Thymus (tissue), 11 donors: ENCODE data around the gene CRMP1. TPM values are rescaled to one million over a fixed set of nuclear protein-coding genes. Genes with fewer than 3 reads are reported as not detected.
A peak's percentile ranks its signal among the peaks of the same experiment; 100 is the strongest.

Experiments
- DNase-seq, 9 donors: peaks; one replicate each; pipeline ENCODE4 v3.0.0-alpha.2; 2013; ENCODE audit warnings: low spot score in 9 of 9, low read depth in 6 of 9, missing footprints in 1 of 9
- H3K27ac ChIP-seq, 2 donors: one replicate each; pipeline ENCODE4 v1.5.1; 2013; ENCODE audit warnings: control low read depth in 1 of 2, low read depth in 1 of 2, low read length in 1 of 2, mild to moderate bottlenecking in 1 of 2, moderate library complexity in 1 of 2
- H3K27me3 ChIP-seq, 2 donors: one replicate each; pipeline ENCODE4 v1.5.1; 2013; ENCODE audit warnings: low read length in 1 of 2; ENCODE audit not compliant: control insufficient read depth in 2 of 2, insufficient read depth in 1 of 2
- H3K36me3 ChIP-seq, 2 donors: one replicate each; pipeline ENCODE4 v1.5.1; 2013; ENCODE audit warnings: low read length in 1 of 2, mild to moderate bottlenecking in 1 of 2, moderate library complexity in 1 of 2; ENCODE audit not compliant: control insufficient read depth in 2 of 2, insufficient read depth in 2 of 2
- H3K4me1 ChIP-seq, 2 donors: one replicate each; pipeline ENCODE4 v1.5.1; 2013; ENCODE audit warnings: low read length in 2 of 2; ENCODE audit not compliant: control insufficient read depth in 2 of 2, insufficient read depth in 2 of 2
- H3K4me3 ChIP-seq, 2 donors: one replicate each; pipeline ENCODE4 v1.5.1; 2013; ENCODE audit warnings: low read length in 2 of 2, control low read depth in 1 of 2, mild to moderate bottlenecking in 1 of 2
- H3K9me3 ChIP-seq, 2 donors: one replicate each; pipeline ENCODE4 v1.5.1; 2013; ENCODE audit warnings: low read length in 1 of 2, mild to moderate bottlenecking in 1 of 2; ENCODE audit not compliant: control insufficient read depth in 2 of 2, insufficient read depth in 1 of 2
- WGBS: extraction: QIAGEN DNeasy Blood & Tissue Kit; methylation state at CpG from one replicate; pipeline ENCODE4 v1.1.7; 2013; 5-methylcytosine and 5-hydroxymethylcytosine counted together
- polyA plus RNA-seq: library from polyadenylated mRNA; stranded (reverse); fragments of 200-250 nt; gene quantifications from one replicate; pipeline ENCODE4 v1.2.3, GENCODE V29; 2013
- total RNA-seq: library from RNA; stranded (reverse); fragments of 120-200 nt; gene quantifications from one replicate; pipeline ENCODE4 v1.2.4, GENCODE V29; 2013
- donor health status: healthy.

Gene CRMP1
- total and polyA plus RNA-seq, 2 donors = 1.7 to 7.0 TPM

- Histone ChIP-seq H3K4me1 (no peaks in the 10 kb centered on the region), H3K4me3 (no peak overlapping the region), H3K36me3 (no peaks in the 10 kb centered on the region), H3K27ac (no peak overlapping the region), H3K9me3 (no peaks in the 10 kb centered on the region), H3K27me3 (no peaks in the 10 kb centered on the region)
- DNase-seq = no peak
- WGBS = 92% methylated on average over 9 of the region's 9 CpGs
These were observed 111.9 kb downstream of the CRMP1 start for GRCh38 chr4:5780831-5781480.

GRCh38 chr4:5776510-5776909, 116.4 kb downstream of the CRMP1 start:
- no peak overlapping the region for H3K27ac ChIP-seq
- no peak overlapping the region for H3K4me3 ChIP-seq
- no peaks in the 10 kb centered on the region for H3K9me3 ChIP-seq
- no peak for DNase-seq
- 98% methylated on average over 1 of the region's 1 CpG for WGBS
- H3K36me3 ChIP-seq = no peaks in the 10 kb centered on the region
- H3K4me1 ChIP-seq = peaks cover 0 to 8% of the 10 kb centered on the region in 2 donors
- H3K27me3 ChIP-seq = no peaks in the 10 kb centered on the region

GRCh38 chr4:5774416-5775036, 118.4 kb downstream of the CRMP1 start:
- DNase-seq = no peak
- peaks cover 0 to 8% of the 10 kb centered on the region in 2 donors for H3K9me3 ChIP-seq
- H3K27me3 ChIP-seq = no peaks in the 10 kb centered on the region
- no peak overlapping the region for H3K4me3 ChIP-seq
- 71% methylated on average over 2 of the region's 2 CpGs for WGBS
- no peaks in the 10 kb centered on the region for H3K36me3 ChIP-seq
- H3K4me1 ChIP-seq = peaks cover 0 to 8% of the 10 kb centered on the region in 2 donors
- no peak overlapping the region for H3K27ac ChIP-seq

GRCh38 chr4:5773271-5773555, 119.7 kb downstream of the CRMP1 start:
- WGBS = 81% methylated on average over 2 of the region's 2 CpGs
- DNase-seq = peak in 2 of 9 donors; percentile 0 to 14
- peak overlapping the region in 1 of 2 donors; percentile 37 for H3K27ac ChIP-seq
- no peak overlapping the region for H3K4me3 ChIP-seq
- peaks cover 0 to 8% of the 10 kb centered on the region in 2 donors for H3K4me1 ChIP-seq
- H3K9me3 ChIP-seq = peaks cover 0 to 21% of the 10 kb centered on the region in 2 donors
- no peaks in the 10 kb centered on the region for H3K27me3 ChIP-seq
- H3K36me3 ChIP-seq = no peaks in the 10 kb centered on the region

GRCh38 chr4:5772528-5773270, 120.2 kb downstream of the CRMP1 start:
- Histone ChIP-seq H3K27me3 (no peaks in the 10 kb centered on the region), H3K9me3 (peaks cover 0 to 26% of the 10 kb centered on the region in 2 donors), H3K36me3 (no peaks in the 10 kb centered on the region), H3K4me1 (peaks cover 0 to 8% of the 10 kb centered on the region in 2 donors), H3K27ac (peak overlapping the region in 1 of 2 donors; percentile 36), H3K4me3 (no peak overlapping the region)
- 90% methylated on average over 9 of the region's 9 CpGs for WGBS
- no peak for DNase-seq

Other genes with a start within 250 kb of the CRMP1 start
- gene EVC2, start 184.5 kb downstream of the CRMP1 start, total RNA-seq = 1.7 TPM
- gene EVC2, start 184.5 kb downstream of the CRMP1 start, polyA plus RNA-seq = 2.2 TPM
- 3.1 TPM for gene EVC, start 181.9 kb downstream of the CRMP1 start, total RNA-seq
- 1.6 TPM for gene EVC, start 181.9 kb downstream of the CRMP1 start, polyA plus RNA-seq
- 0.66 TPM for gene C4orf50, start 125.3 kb upstream of the CRMP1 start, total RNA-seq
- 0.14 TPM for gene C4orf50, start 125.3 kb upstream of the CRMP1 start, polyA plus RNA-seq